Inflammatory macrophage treated with lipopolysaccharide for 1 hour (primary cell): ENCODE measurements around the gene GRAMD1C.

Experiments
- DNase-seq, 2 donors: peaks; one replicate each; pipeline ENCODE4 v3.0.0-alpha.2; 2020 to 2022

Gene GRAMD1C

GRCh38 chr3:113867506-113867905 is 28.9 kb downstream of the GRAMD1C start:
- no peak for DNase-seq

- DNase-seq, result no peak
Observed at GRCh38 chr3:113873293-113873692, 34.7 kb downstream of the GRAMD1C start.

- no peak for DNase-seq
Observed at GRCh38 chr3:113873814-113874526, 35.4 kb downstream of the GRAMD1C start.

GRCh38 chr3:113878403-113878802 is 39.8 kb downstream of the GRAMD1C start:
- no peak for DNase-seq

GRCh38 chr3:113885050-113885449 is 46.5 kb downstream of the GRAMD1C start:
- DNase-seq, result no peak

GRCh38 chr3:113890256-113890900 is 51.8 kb downstream of the GRAMD1C start:
- no peak for DNase-seq

- DNase-seq, result no peak
Observed at GRCh38 chr3:113894927-113895326, 56.3 kb downstream of the GRAMD1C start.

- no peak for DNase-seq
Observed at GRCh38 chr3:113895964-113896363, 57.4 kb downstream of the GRAMD1C start.

GRCh38 chr3:113896930-113897329 is 58.3 kb downstream of the GRAMD1C start:
- no peak for DNase-seq

GRCh38 chr3:113897373-113897777 is 58.8 kb downstream of the GRAMD1C start:
- DNase-seq, result no peak

GRCh38 chr3:113898892-113899291 is 60.3 kb downstream of the GRAMD1C start:
- no peak for DNase-seq

GRCh38 chr3:113906568-113907140 is 68.1 kb downstream of the GRAMD1C start:
- no peak for DNase-seq

- DNase-seq, result no peak
Observed at GRCh38 chr3:113908133-113908532, 69.5 kb downstream of the GRAMD1C start.

GRCh38 chr3:113910966-113911365 is 72.4 kb downstream of the GRAMD1C start:
- DNase-seq, result no peak

GRCh38 chr3:113912552-113913236 is 74.1 kb downstream of the GRAMD1C start:
- peak; percentile 7 to 16 for DNase-seq

- no peak for DNase-seq
Observed at GRCh38 chr3:113914646-113915045, 76.1 kb downstream of the GRAMD1C start.

GRCh38 chr3:113927556-113927955 is 89.0 kb downstream of the GRAMD1C start:
- DNase-seq, result no peak

GRCh38 chr3:113946831-113947230 is 108.2 kb downstream of the GRAMD1C start:
- no peak for DNase-seq

GRCh38 chr3:113947372-113948014 is 108.9 kb downstream of the GRAMD1C start, which contains the start of gene ZDHHC23:
TSS of gene ZDHHC23 (plus strand) at chr3:113948013. CDS start at chr3:113948803, 790 bp downstream.
- DNase-seq, result peak; percentile 36 to 37

- DNase-seq, result no peak
Observed at GRCh38 chr3:113948015-113948917, 109.7 kb downstream of the GRAMD1C start.

GRCh38 chr3:113952921-113953320 is 114.3 kb downstream of the GRAMD1C start:
- DNase-seq, result no peak

GRCh38 chr3:113953677-113954076 is 115.1 kb downstream of the GRAMD1C start:
- no peak for DNase-seq
